HTR-8/SVneo (cell line): Measurements from ENCODE around the gene RRAS.
"Not testable (repeated sequence)": the region's sequence is repeated elsewhere in the genome, so short reads cannot be mapped to it uniquely, and the experiment has no call there.

Experiments used
- DNase-seq: peaks from one replicate; pipeline ENCODE4 v3.0.0; 2011; ENCODE audit warnings: low spot score, mixed read lengths; ENCODE audit not compliant: insufficient read length
- FAIRE-seq: peaks from 2 replicates; lab custom pipeline; 2011; peaks lifted over from hg19 to GRCh38; lab: Jason Lieb, UNC

RRAS gene

DNA sequence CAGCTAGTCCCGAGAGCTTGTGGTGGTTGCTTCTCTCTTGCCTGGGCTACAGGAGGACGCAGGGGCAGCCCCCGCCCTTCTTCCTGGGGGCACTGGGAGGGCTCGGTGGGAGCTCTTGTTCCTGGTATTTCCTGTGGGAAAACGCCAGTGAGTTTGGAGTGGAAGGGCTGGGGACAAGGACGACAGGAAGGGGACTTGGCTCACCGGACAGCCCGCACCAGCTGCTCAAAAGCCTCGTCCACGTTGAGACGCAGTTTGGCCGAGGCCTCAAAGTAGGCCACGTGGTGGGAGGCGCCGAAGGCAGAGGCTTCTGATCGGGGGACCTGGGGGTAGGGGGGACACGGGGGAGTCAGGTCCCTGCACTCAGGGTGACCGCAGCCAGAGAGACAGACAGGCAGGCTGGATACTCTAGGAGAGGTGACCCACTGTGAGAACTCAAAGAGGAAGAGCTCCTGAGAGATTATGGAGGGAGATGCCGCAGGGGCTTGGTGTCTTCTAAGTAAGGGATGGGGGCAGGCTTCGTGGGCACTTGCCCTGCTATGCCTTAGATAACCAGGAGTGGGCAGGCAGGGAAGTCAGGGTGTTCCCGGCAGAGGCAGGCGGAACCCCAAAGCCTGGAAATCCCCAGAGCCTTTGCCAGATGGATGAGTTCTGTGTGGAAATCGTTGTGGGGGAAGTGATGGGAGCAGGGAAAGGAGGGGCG is 4.3 kb downstream of the RRAS start:
- no peak for DNase-seq

DNA sequence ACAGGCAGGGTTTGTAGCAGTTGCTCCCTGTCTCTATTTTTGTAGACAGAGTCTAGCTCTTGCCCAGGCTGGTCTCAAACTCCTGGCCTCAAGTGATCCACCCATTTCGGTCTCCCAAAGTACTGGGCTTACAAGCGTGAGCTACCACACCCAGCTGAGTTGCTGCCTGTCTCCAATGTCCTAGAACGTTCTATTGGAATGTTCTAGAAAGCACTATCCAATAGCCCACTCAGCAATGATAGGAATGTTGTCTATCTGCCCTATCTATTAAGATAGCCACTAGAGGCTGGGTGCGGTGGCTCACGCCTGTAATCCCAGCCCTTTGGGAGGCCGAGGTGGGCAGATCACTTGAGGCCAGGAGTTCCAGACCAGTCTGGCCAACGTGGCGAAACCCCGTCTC is 6.7 kb downstream of the RRAS start:
- FAIRE-seq, DNase-seq: not testable (repeated sequence)

More for the DNA sequence above, 4.3 kb downstream of the RRAS start:
- FAIRE-seq: no peak

DNA sequence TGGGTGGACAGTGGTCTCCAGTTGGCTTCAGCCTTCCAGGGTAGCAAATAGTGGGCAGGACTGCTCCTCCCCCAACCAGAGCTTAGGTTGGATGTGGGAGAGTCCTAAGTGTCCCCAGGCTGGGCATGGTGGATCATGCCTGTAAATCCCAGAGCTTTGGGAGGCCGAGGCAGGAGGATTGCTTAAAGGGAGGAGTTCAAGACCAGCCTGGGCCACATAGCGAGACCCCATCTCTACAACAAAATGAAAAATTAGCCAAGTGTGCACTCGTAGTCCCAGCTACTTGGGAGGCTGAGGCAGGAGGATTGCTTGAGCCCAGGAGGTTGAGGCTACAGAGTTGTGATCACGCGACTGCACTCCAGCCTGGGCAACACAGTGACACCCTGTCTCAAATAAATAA is 7.4 kb downstream of the RRAS start:
- DNase-seq (no peak), FAIRE-seq (no peak)

DNA sequence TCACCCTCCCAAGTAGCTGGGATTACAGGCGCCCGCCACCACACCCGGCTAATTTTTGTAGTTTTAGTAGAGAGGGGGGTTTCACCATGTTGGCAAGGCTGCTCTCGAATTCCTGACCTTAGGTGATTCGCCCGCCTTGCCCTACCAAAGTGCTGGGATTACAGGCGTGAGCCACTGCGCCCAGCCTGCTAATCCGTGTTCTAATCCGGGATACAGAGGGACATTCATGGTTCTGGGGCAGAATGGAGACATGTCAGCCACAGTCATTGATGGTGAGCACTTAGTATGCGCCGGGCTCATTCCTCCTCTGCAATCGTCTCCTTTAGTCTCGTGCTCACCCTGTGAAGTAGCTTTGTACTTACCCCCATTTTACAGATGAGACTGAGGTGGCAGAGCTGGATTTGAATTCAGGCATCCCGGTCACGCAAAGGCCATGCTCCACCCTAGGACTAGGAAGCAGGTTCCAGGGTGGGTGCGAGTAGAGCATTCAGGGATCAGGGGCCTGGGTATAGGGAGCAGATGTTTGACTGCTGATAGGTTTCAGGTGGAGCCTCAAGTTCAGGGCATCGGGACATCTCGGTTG is 8.2 kb downstream of the RRAS start:
- FAIRE-seq: no peak
- no peak for DNase-seq

DNA sequence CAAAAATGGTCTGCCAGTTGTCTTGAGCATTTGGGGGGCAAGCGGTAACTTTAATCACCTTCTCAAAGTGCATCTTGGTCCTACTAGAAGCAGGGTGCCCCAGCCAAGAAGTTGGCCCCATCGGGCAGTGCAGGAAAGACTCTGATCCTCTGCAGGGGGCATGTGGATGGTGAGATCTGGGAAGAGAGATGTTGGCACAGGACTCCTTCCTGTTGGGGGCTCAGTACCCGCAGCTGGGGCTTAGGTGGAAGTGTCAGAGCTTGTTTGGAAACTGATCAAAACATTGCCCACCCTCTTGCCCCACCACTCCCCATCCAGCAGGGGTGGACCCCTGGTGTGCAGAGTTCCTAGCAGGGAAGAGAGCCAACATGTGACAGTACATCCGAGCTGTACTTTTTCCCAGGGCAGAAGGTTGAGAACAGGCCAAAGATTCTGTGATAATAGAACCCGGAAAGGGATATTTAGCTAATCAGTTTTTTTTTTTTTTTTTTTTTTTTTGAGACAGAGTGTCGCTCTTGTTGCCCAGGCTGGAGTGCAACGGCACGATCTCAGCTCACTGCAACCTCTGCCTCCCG is 8.8 kb downstream of the RRAS start:
- no peak for DNase-seq
- FAIRE-seq: no peak

DNA sequence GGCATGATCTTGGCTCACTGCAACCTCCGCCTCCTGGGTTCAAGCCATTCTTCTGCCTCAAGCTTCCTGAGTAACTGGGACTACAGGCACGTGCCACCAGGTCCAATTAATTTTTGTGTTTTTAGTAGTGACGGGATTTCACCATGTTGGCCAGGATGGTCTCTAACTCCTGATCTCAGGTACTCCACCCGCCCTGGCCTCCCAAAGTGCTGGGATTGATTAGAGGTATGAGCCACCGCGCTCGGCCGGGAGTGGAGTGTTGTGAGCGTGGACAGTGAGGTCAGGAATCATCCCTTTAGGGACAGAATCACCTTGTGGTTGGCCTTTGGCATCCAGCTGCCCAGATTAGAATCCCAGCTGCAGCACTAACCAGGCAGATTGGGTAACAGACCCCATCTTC is 10.3 kb downstream of the RRAS start:
- no peak for DNase-seq
- no peak for FAIRE-seq

DNA sequence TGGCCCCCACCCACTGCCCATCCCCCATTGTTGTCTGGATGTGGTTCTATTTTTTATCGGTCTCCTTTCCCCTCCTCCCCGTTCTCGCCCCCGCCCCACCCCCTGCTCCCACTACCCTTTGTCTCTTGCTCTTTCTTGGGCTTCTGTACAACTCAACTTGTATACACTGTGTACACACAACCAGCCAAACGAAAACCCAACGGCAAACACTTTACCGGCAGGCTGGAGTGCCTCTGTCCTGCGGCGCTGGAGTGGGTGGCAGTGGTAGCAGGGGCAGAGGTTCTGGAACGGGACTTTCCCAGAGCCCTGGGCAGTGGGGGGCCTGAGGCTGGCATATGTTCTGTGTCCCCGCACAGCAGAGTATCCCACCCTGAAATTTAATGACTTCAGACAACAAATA is 13.7 kb downstream of the RRAS start:
- DNase-seq: no peak
- FAIRE-seq: no peak

DNA sequence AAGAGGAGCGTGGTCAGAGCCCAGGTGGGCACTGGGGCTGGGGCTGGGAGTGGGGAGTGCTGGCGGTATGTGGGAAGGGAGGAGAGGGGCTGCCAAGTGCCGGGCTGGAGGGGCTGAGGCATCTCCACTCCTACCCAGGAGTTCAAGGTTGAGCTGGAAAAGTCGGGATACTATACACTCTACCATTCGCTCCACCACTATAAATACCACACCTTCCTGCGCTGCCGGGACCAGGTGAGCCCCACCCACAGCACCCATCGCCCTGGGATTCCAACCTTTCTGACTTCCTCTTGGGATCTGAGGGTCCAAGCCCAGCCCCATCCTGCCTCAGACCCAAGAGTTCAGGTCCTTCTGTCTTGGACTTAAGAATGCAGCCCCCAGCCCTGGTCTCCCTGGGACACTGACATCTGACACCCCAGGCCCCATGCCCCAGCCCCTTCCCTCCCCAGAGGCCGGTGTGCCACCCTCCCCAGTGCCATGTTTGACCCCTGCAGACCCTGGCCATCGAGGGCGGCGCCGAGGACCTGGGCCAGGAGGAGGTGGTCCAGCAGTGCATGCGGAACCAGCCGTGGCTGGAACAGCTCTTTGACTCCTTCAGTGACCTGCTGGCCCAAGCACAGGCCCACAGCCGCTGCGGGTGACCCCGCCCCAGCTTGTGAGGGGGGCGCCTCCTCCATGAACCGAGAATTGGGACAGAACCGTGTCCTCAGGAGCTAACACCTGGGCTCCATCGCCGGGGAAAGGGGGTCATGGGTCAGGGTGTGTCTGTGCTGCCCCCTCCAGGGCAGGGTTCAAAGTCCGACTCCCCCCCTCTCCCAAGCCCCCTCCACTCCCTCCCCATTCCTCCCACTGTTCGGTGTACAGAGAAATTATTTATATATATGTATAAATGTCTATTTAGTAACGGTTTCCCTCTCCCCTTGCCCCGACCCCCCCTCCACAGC is 14.7 kb downstream of the RRAS start:
- DNase-seq (no peak), FAIRE-seq (no peak)

DNA sequence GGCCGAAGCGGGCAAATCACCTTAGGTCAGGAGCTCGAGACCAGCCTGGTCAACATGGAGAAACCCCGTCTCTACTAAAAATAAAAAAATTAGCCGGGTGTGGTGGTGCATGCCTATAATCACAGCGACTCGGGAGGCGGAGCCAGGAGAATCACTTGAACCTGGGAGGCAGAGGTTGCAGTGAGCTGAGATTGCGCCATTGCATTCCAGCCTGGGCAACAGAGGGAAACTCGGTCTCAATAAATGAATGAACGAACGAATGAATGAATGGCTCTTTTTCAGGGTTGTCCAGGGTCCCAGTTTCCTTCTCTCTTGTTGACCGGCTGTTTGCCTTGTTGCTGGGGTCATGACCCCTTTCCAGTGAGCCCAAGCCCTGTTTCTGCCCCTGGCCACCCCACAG is 22.1 kb downstream of the RRAS start:
- DNase-seq, FAIRE-seq: not testable (repeated sequence)

DNA sequence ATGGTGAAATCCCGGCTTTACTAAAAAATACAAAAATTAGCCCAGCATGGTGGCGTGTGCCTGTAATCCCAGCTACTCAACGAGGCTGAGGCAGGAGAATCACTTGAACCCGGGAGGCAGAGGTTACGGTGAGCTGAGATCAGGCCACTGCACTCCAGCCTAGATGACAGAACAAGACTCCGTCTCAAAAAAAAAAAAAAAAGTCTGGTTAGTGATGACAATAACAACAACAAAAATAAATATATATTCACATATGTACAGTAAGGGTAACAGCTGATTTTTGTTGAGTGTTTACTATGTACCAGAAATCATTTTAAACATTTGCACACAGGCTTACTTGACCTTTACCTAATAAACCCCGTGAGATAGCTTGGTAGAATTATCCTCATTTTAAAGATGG is 23.0 kb downstream of the RRAS start:
- no peak for FAIRE-seq
- DNase-seq: no peak

DNA sequence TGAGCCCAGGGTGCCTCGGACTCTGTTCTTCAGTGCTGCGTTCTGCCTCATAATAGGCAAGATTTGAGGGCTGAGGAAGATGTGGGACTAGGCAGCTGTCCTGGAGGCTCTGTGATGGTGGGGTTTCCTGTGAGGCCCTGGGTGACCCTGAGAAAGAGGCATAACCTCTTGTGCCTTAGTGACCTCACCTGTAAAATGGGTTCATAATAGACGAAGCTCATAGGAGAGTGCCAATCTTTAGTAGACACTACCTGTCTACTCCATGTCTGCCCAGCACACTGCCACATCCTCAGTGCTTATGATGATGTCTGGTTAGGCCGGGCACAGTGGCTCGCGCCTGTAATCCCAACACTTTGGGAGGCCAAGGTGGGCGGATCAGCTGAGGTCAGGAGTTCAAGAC is 23.4 kb downstream of the RRAS start:
- FAIRE-seq (no peak), DNase-seq (no peak)

DNA sequence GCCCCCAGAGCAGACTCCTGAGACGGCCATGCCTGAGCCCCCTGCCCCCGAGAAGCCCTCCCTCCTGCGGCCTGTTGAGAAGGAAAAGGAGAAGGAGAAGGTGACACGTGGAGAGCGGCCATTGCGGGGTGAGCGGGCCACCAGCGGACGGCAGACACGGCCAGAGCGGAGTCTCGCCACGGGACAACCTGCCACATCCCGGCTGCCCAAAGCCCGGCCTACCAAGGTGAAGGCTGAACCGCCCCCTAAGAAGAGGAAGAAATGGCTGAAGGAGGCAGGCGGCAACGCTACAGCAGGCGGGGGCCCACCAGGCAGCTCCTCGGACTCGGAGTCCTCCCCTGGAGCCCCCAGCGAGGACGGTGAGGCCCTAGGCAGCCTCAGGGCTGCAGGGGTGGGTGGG is 24.1 kb downstream of the RRAS start:
- FAIRE-seq: no peak

DNA sequence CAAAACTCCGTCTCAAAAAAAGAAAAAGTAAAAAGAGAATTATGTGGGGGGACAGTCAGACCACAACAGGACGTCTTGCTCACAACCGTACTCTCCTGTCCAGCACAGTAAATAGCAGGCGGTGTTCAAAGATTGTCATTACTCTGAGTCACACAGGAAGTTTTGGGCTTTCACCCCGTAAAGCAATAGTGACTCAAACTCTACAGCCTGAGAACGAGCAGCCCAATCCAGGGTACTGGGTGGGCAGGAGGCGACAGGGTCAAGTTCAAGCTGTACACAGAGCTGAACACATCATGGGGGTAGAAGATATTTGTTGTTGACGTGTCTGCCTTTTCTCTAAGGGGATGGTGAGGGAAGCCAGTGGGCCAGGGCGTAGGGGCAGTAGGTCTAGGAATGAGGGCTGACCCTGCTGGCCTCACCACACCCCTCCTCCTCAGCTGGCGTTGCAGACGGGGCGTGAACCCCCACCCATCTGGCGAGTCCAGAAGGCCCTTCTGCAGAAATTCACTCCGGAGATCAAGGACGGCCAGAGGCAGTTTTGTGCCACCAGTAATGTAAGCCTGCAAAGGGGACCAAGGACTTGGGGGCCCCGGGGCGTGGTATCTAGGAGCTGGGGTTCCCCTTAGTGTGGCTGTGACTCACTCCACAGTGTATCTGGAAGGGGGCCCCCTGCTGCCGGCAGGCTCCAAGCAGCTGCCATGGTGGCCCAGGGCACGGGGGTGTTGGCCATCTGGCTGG is 25.7 kb downstream of the RRAS start:
- FAIRE-seq: peak; percentile 76
- peak; percentile 42 for DNase-seq

More for the DNA sequence above, 24.1 kb downstream of the RRAS start:
- no peak for DNase-seq

DNA sequence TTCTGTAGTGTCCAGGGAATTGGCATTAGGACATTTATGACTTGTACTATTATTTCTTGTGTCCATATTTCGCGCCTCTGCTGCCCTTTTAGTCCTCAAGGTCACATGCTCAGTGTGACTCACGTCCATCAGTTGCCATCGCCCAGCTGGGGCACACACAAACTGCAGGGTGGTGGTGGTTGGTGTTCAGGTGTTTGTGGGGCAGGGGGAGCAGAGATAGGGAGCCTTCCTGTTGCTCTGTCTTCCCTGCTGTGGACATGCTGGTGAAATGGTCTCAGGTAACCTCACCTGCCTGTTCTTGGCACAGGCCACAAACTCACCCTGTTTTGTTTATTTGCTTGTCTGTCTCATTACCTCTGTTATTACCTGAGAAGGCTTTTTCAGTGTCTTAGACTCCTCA is 26.6 kb downstream of the RRAS start:
- DNase-seq: peak; percentile 27
- FAIRE-seq: peak; percentile 85

DNA sequence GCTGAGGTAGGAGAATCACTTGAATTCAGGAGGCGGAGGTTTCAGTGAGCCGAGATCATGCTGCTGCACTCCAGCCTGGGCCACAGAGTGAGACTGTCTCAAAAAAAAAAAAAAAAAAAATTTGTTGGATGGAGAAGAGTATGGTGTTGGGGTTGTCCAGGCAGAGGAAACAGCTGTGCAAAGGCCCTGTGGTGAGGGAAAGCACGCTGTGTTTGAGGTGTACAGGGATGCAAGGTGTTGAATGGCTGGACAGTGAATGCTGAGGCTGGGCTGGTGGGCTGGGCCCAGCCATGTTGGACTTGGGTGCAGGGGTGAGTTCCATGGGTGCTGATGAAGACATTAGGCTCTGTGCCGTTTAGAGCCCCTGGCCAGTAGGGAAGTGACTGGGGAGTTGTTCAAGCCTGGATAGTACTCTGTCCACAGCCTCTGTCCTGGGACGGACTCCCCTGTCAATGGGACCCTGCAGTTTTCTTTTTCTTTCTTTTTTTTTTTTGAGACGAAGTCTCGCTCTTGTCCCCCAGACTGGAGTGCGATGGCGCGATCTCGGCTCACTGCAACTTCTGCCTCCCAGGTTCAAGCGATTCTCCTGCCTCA is 30.3 kb downstream of the RRAS start:
- no peak for DNase-seq
- FAIRE-seq: no peak

DNA sequence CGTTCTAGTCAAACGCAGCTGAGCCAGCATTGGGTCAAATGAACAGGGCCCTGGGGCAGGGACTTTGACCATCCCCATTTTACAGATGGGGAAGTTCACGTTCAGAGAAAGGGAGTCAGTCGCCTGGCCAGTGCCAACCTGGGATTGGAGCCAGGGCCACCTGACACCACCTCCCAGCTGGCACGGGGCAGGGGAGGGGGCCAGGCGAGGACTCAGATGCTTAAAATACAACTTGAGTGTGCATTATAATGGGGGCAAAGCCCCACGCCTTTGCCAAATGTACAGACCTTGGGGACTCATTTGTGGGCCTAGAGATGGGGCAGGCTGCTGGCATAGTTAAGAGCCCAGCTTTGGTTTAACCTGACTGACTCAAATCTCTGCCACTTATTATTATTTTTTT is 34.3 kb downstream of the RRAS start:
- no peak for FAIRE-seq

DNA sequence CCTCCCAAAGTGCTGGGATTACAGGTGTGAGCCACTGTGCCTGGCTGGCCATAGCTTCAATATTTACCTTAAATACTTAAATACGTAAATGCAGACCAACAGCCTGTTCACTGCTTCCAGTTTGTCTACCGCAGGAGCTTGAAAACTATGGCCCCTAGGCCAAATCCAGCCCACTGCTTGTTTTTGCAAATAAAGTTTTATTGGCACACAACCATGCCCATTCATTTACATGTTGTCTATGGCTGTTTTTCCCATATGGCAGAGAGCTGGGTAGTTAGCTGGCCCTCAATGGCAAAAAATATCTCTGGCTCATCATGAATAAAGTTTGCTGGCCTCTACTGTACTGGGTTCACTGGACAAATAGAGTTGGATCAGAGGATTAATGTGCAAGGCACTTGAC is 37.1 kb downstream of the RRAS start:
- DNase-seq (no peak), FAIRE-seq (peak; percentile 58)

More for the DNA sequence above, 34.3 kb downstream of the RRAS start:
- no peak for DNase-seq

DNA sequence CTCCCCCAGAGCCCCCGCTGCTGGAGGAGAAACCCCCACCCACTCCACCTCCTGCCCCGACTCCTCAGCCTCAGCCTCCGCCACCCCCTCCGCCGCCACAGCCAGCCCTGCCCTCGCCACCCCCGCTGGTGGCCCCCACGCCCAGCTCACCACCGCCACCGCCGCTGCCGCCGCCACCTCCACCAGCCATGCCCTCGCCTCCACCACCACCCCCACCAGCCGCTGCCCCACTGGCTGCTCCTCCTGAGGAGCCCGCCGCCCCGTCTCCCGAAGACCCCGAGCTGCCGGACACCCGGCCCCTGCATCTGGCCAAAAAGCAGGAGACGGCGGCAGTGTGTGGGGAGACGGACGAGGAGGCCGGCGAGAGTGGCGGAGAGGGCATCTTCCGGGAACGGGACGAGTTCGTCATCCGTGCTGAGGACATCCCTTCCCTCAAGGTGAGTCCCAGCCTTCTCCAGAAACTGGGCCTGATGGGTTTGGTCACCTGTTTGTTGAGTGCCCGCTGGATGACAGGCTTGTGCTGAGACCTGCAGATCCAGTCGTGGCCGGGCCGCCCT is 38.4 kb downstream of the RRAS start:
- DNase-seq (no peak), FAIRE-seq (no peak)
